OCI-LY1 (cell line): ENCODE data around the gene DNM2.

Experiments
- H2AFZ ChIP-seq: fragments of 200-600 bp; sonication (generic), shearing (Covaris generic); 2 replicates; pipeline ENCODE4 v1.6.0; 2014; ENCODE audit warnings: antibody characterized with exemption, mild to moderate bottlenecking, low read length
- H3F3A ChIP-seq: fragments of 200-600 bp; sonication (generic), shearing (Covaris generic); 2 replicates; pipeline ENCODE4 v1.6.0; 2014; ENCODE audit warnings: mild to moderate bottlenecking, antibody characterized with exemption, low read length, moderate library complexity; ENCODE audit not compliant: insufficient read depth
- H3K27ac ChIP-seq: fragments of 200-600 bp; sonication (generic); 2 replicates; pipeline ENCODE4 v1.5.1; 2014; ENCODE audit warnings: low read length, mixed run types, mild to moderate bottlenecking, low read depth; ENCODE audit not compliant: poor library complexity, severe bottlenecking
- H3K27me3 ChIP-seq: fragments of 200-600 bp; sonication (generic); 2 replicates; pipeline ENCODE4 v1.6.0; 2014; ENCODE audit warnings: antibody characterized with exemption, mild to moderate bottlenecking, low read length, moderate library complexity; ENCODE audit not compliant: insufficient read depth
- H3K36me3 ChIP-seq: fragments of 200-600 bp; sonication (generic); 2 replicates; pipeline ENCODE4 v1.6.1; 2014; ENCODE audit warnings: mild to moderate bottlenecking, antibody characterized with exemption, low read length, moderate library complexity, mixed read lengths; ENCODE audit not compliant: insufficient read depth
- H3K4me1 ChIP-seq: fragments of 200-600 bp; sonication (generic); 2 replicates; pipeline ENCODE4 v1.5.1; 2014; ENCODE audit warnings: mild to moderate bottlenecking, low read length, moderate library complexity; ENCODE audit not compliant: insufficient read depth, severe bottlenecking
- H3K4me2 ChIP-seq: fragments of 200-600 bp; sonication (generic), shearing (Covaris generic); 2 replicates; pipeline ENCODE4 v1.6.1; 2014; ENCODE audit warnings: low read length
- H3K4me3 ChIP-seq: fragments of 200-600 bp; sonication (generic); 2 replicates; pipeline ENCODE4 v1.5.1; 2014; ENCODE audit warnings: low read length, low read depth, mild to moderate bottlenecking, mixed read lengths; ENCODE audit not compliant: poor library complexity, severe bottlenecking
- H3K79me2 ChIP-seq: fragments of 200-600 bp; shearing (Covaris generic); 2 replicates; pipeline ENCODE4 v1.6.1; 2016; ENCODE audit warnings: mixed run types, low read length, mixed read lengths; ENCODE audit not compliant: insufficient read depth
- H3K9ac ChIP-seq: fragments of 200-600 bp; sonication (generic), shearing (Covaris generic); 2 replicates; pipeline ENCODE4 v1.6.1; 2014; ENCODE audit warnings: mild to moderate bottlenecking, low read length, mixed read lengths
- H3K9me2 ChIP-seq: fragments of 200-600 bp; sonication (generic), shearing (Covaris generic); 2 replicates; pipeline ENCODE4 v1.6.1; 2014; ENCODE audit warnings: low read depth, mild to moderate bottlenecking, low read length, mixed read lengths
- H3K9me3 ChIP-seq: fragments of 200-600 bp; shearing (Covaris generic); 2 replicates; pipeline ENCODE4 v1.6.1; 2014; ENCODE audit warnings: low read length, mixed read lengths
- H4K20me1 ChIP-seq: fragments of 200-600 bp; sonication (generic), shearing (Covaris generic); 2 replicates; pipeline ENCODE4 v1.6.0; 2016; ENCODE audit warnings: mild to moderate bottlenecking, low read length; ENCODE audit not compliant: insufficient read depth
- CTCF ChIP-seq: fragments of 200-600 bp; sonication (generic), shearing (Covaris generic); IDR thresholded peaks from 2 replicates; pipeline ENCODE4 v1.5.1; 2017; ENCODE audit warnings: mild to moderate bottlenecking, antibody characterized with exemption, low read length, moderate library complexity, mixed read lengths
- EZH2 ChIP-seq: fragments of 200-600 bp; sonication (generic), shearing (Covaris generic); IDR thresholded peaks from 2 replicates; pipeline ENCODE4 v1.8.0; 2017; ENCODE audit warnings: borderline replicate concordance, mixed run types, mild to moderate bottlenecking, antibody characterized with exemption, low read length, moderate library complexity, mixed read lengths

Gene DNM2

GRCh38 chr19:10838377-10838776 lies 120.5 kb downstream of the DNM2 start:
- Histone ChIP-seq H3K27me3 (no peaks in the 10 kb centered on the region), H3K4me1 (peaks cover 9% of the 10 kb centered on the region), H3K9me2 (no peaks in the 10 kb centered on the region), H3K27ac (no peak overlapping the region), H3K79me2 (no peaks in the 10 kb centered on the region), H3F3A (no peaks in the 10 kb centered on the region), H3K4me3 (no peak overlapping the region), H4K20me1 (no peaks in the 10 kb centered on the region), H3K4me2 (no peak overlapping the region), H3K9me3 (peaks cover 3% of the 10 kb centered on the region; the same call in 1 of the 2 replicates), H3K36me3 (peaks cover 4% of the 10 kb centered on the region), H3K9ac (no peak overlapping the region), H2AFZ (no peak overlapping the region)
- no peak for TF ChIP-seq EZH2
- no peak for TF ChIP-seq CTCF

DNA sequence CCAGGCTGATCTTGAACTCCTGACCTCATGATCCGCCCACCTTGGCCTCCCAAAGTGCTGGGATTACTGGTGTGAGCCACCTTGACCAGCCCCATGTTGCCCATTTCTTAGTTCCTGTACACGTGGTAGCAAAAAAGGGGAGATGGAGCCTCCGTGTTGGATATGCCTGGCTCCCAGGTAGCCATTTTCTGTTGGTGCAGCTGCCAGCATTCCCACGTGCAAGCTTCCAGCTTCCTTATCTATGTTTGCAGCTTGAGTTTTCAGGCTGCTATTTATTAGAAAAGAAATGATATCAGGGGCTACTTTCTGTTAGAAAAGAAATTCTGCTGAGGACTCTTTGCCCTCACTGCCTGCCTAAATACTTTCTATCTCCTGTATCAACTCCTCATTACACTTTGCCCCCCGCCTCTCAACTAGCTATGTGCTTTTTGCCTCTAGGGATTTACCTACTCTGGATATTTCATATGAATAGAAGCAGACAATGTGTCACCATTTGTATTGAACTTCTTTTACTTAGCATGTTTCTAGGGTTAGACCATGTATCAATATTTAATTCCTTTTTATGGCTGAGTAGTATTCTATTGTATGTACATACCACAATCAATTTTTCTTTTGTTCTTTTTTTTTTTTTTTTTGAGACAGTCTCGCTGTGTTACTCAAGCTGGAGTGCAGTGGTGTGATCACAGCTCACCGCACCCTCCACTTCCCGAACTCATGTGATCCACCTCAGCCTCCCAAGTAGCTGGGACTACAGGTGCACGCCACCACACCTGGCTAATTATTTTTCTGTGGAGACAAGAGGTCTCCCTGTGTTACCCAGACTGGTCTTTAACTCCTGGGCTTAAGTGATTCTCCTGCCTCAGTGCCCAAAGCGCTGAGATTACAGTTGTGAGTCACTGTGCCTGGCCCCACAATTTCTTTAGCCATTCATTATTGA lies 121.5 kb downstream of the DNM2 start:
- Histone ChIP-seq H3K27me3 (no peaks in the 10 kb centered on the region), H3F3A (no peaks in the 10 kb centered on the region), H3K36me3 (no peaks in the 10 kb centered on the region; the same call in 1 of the 2 replicates), H3K4me1 (peaks cover 9% of the 10 kb centered on the region), H3K4me3 (no peak overlapping the region), H3K4me2 (no peak overlapping the region), H3K79me2 (no peaks in the 10 kb centered on the region), H3K9me3 (peaks cover 3% of the 10 kb centered on the region; the same call in 1 of the 2 replicates), H2AFZ (no peak overlapping the region), H3K27ac (no peak overlapping the region), H3K9ac (no peak overlapping the region), H4K20me1 (no peaks in the 10 kb centered on the region), H3K9me2 (no peaks in the 10 kb centered on the region)
- TF ChIP-seq EZH2 (no peak), CTCF (no peak)

GRCh38 chr19:10842788-10843187 lies 124.9 kb downstream of the DNM2 start:
- Histone ChIP-seq H3K9ac (no peak overlapping the region), H3K9me2 (no peaks in the 10 kb centered on the region), H2AFZ (no peak overlapping the region), H3K27me3 (peaks cover 6% of the 10 kb centered on the region; the same call in 1 of the 2 replicates), H3K4me3 (no peak overlapping the region), H3K36me3 (peaks cover 6% of the 10 kb centered on the region; the same call in 1 of the 2 replicates), H3K79me2 (no peaks in the 10 kb centered on the region), H3K27ac (no peak overlapping the region), H4K20me1 (no peaks in the 10 kb centered on the region), H3K4me1 (no peaks in the 10 kb centered on the region), H3K4me2 (no peak overlapping the region), H3K9me3 (peaks cover 11% of the 10 kb centered on the region), H3F3A (no peaks in the 10 kb centered on the region)
- TF ChIP-seq EZH2 (no peak), CTCF (no peak)
